Type B pancreatic cell (in vitro differentiated cells): ENCODE results near the gene GKAP1. TPM values are rescaled to one million over a fixed set of nuclear protein-coding genes. Genes with fewer than 3 reads are reported as not detected.
"Not testable (repeated sequence)": the region's sequence is repeated elsewhere in the genome, so short reads cannot be mapped to it uniquely, and the experiment has no call there.

ENCODE experiments used
- DNase-seq: peaks from one replicate; pipeline ENCODE4 v3.0.0; 2021; ENCODE audit warnings: mixed read lengths; ENCODE audit not compliant: unreplicated experiment; ENCODE audit errors: extremely low spot score
- H3K27ac Mint-ChIP-seq: 2 replicates; pipeline ENCODE4 v1.8.0; 2021; ENCODE audit warnings: mild to moderate bottlenecking, mixed read lengths
- H3K27me3 Mint-ChIP-seq: 2 replicates; pipeline ENCODE4 v1.8.0; 2021; ENCODE audit warnings: mixed read lengths
- H3K36me3 Mint-ChIP-seq: 2 replicates; pipeline ENCODE4 v1.8.0; 2021; ENCODE audit warnings: mixed read lengths
- H3K4me1 Mint-ChIP-seq: one replicate; pipeline ENCODE4 v1.8.0; 2021; ENCODE audit warnings: mixed read lengths; ENCODE audit not compliant: unreplicated experiment
- H3K4me3 Mint-ChIP-seq: 2 replicates; pipeline ENCODE4 v1.8.0; 2021; ENCODE audit warnings: mild to moderate bottlenecking, mixed read lengths
- H3K9me3 Mint-ChIP-seq: 2 replicates; pipeline ENCODE4 v1.8.0; 2021; ENCODE audit warnings: mixed read lengths
- CTCF ChIP-seq: fragments of 200-600 bp; sonication (generic); conservative IDR thresholded peaks from 2 replicates; pipeline ENCODE4 v1.5.0; 2021; ENCODE audit warnings: antibody characterized with exemption, mild to moderate bottlenecking
- long read RNA-seq: library from polyadenylated mRNA; unstranded; transcript quantifications from one replicate; pipeline ENCODE4 v2.0.0, GENCODE V29; 2020
- total RNA-seq: library from RNA; stranded (reverse); gene quantifications from 2 replicates; pipeline ENCODE4 v1.2.1, GENCODE V29; 2021; ENCODE audit warnings: low replicate concordance

The GKAP1 gene
- total RNA-seq = 4.3 and 8.4 TPM in 2 replicates
- long read RNA-seq = 0 reads

GRCh38 chr9:83817356-83818278 lies at the start of gene GKAP1:
Gene GKAP1 (minus strand): TSS chr9:83817769. CDS start chr9:83806517, 11,252 bp downstream.
- peak; percentile 17 for TF ChIP-seq CTCF
- H3K9me3 Mint-ChIP-seq, H3K36me3 Mint-ChIP-seq, H3K4me1 Mint-ChIP-seq: not testable (repeated sequence)
- peak within 1 kb of the TSS; percentile 88 for H3K4me3 Mint-ChIP-seq
- H3K27ac Mint-ChIP-seq = peak within 1 kb of the TSS; percentile 77
- peak; percentile 78 for DNase-seq
- H3K27me3 Mint-ChIP-seq = peaks cover 12% of the 10 kb centered on the region

DNA sequence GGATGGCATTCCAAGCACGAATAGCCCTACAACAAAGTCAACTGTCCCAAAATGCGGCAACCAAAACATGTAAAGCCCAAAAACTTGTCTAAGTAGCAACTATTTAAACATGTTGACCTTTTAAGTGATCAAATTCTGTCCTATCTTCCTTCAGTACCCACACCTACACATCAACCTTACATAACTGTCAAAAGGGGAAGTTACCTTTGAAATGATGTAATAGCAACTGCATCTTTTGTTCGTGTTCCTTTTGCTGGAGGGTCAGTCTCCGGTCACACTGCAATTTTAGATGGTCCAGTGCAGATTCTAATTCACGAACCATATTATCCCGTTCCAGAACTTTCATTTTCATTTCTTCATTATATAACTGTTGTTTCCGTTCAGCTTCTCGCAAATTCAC lies 32.3 kb upstream of the GKAP1 start:
- not testable (repeated sequence) for H3K4me1 Mint-ChIP-seq, H3K4me3 Mint-ChIP-seq, H3K27me3 Mint-ChIP-seq, DNase-seq, H3K27ac Mint-ChIP-seq, H3K9me3 Mint-ChIP-seq
- peaks cover 13% of the 10 kb centered on the region for H3K36me3 Mint-ChIP-seq

DNA sequence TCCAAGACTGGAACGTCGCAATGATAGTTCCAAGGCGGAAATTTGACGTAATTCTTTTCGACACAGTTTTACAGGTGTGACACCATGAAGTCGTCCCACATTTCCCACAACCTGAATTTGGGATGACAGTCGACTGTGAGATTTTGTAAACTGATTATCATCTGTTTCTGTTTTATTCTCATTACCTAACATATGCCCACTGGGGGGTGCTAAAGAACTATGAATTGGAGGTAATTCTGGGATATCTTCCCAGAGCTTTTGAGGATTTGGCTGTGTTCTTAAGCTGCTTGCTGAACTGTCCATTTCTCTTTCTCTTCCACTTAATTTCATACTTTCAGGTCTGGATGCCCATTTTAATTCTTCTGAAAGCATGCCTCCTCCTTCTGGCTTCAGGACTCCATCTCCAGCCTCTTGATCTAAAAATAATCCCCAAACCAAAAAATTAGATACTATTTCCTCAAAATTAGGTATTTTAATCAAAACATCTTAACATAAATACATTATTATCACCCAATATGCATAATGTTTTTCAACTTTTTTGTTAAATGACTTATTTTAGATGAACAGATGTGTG lies 19.6 kb upstream of the GKAP1 start:
- not testable (repeated sequence) for H3K4me1 Mint-ChIP-seq, DNase-seq

GRCh38 chr9:83830426-83831071 lies 13.0 kb upstream of the GKAP1 start:
- H3K9me3 Mint-ChIP-seq, H3K4me3 Mint-ChIP-seq, H3K27ac Mint-ChIP-seq, H3K36me3 Mint-ChIP-seq, DNase-seq, H3K4me1 Mint-ChIP-seq, H3K27me3 Mint-ChIP-seq: not testable (repeated sequence)
- peak; percentile 50 for TF ChIP-seq CTCF

More for the DNA sequence above, 19.6 kb upstream of the GKAP1 start:
- not testable (repeated sequence) for H3K36me3 Mint-ChIP-seq, H3K27me3 Mint-ChIP-seq, H3K9me3 Mint-ChIP-seq, H3K27ac Mint-ChIP-seq, H3K4me3 Mint-ChIP-seq
- peak; percentile 54 for TF ChIP-seq CTCF

DNA sequence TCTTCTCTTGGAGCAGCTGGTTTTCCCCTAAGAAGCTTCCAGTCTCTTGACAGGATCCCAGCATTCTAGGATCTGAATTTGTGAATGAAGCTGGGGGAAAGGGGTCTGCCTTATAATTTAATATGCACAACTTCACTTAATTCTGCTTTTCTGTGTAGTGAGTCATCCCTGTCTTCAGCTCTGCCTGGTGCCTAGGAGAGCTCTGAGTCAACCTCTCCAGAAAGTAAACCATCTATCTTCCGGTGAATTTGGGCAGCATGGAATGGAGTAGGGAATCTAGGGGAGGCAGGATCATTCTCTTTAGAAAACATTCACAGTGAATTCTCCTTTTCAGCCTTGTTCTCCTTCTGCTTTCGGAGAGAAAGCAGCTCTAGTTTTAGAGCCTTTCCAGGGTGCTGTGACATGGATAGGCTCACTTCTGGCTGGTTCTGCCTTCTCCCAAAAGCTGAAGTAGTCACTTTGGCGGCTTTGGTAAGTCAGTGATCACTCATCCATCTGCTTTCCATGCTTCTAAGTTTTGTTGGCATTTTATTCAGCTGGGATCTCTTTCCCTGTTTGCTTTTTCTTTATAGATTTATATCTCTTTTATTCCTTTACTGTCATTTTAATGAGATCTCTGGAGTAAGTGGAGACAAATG lies 7.5 kb upstream of the GKAP1 start:
- not testable (repeated sequence) for H3K27ac Mint-ChIP-seq, H3K27me3 Mint-ChIP-seq, DNase-seq, H3K36me3 Mint-ChIP-seq, H3K4me3 Mint-ChIP-seq, H3K4me1 Mint-ChIP-seq, H3K9me3 Mint-ChIP-seq

- not testable (repeated sequence) for DNase-seq, H3K27me3 Mint-ChIP-seq, H3K9me3 Mint-ChIP-seq, H3K36me3 Mint-ChIP-seq, H3K4me1 Mint-ChIP-seq
- H3K4me3 Mint-ChIP-seq = peak overlapping the region; percentile 88
- H3K27ac Mint-ChIP-seq = peak overlapping the region; percentile 77
Observed at GRCh38 chr9:83817011-83817355, 586 bp downstream of the GKAP1 start.

DNA sequence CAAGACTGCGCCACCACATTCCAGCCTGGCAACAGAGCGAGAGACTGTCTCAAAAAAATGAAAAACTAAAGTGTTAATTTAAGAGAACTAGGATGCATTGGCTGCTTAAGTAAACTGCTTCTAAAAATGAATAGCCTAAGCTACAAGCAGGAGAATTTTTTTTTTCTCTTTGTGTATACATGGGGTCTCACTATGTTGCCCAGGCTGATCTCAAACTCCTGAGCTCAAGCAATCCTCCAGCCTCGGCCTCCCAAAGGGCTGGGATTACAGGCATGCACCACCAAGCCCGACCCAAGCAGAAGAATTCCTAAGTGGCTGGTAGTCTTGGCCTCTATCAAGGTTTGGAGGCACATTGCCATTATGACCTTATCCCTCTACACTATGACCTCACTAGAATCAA lies 2.4 kb downstream of the GKAP1 start:
- DNase-seq, H3K4me1 Mint-ChIP-seq, H3K36me3 Mint-ChIP-seq, H3K27me3 Mint-ChIP-seq, H3K27ac Mint-ChIP-seq, H3K9me3 Mint-ChIP-seq: not testable (repeated sequence)
- peak overlapping the region; percentile 61 for H3K4me3 Mint-ChIP-seq

GRCh38 chr9:83809213-83809612 lies 8.4 kb downstream of the GKAP1 start:
- not testable (repeated sequence) for H3K4me3 Mint-ChIP-seq, H3K36me3 Mint-ChIP-seq, H3K27ac Mint-ChIP-seq, H3K9me3 Mint-ChIP-seq, H3K4me1 Mint-ChIP-seq, DNase-seq, H3K27me3 Mint-ChIP-seq

GRCh38 chr9:83804454-83804853 lies 13.1 kb downstream of the GKAP1 start:
- not testable (repeated sequence) for H3K27ac Mint-ChIP-seq, DNase-seq, H3K9me3 Mint-ChIP-seq, H3K4me3 Mint-ChIP-seq, H3K4me1 Mint-ChIP-seq, H3K27me3 Mint-ChIP-seq, H3K36me3 Mint-ChIP-seq

DNA sequence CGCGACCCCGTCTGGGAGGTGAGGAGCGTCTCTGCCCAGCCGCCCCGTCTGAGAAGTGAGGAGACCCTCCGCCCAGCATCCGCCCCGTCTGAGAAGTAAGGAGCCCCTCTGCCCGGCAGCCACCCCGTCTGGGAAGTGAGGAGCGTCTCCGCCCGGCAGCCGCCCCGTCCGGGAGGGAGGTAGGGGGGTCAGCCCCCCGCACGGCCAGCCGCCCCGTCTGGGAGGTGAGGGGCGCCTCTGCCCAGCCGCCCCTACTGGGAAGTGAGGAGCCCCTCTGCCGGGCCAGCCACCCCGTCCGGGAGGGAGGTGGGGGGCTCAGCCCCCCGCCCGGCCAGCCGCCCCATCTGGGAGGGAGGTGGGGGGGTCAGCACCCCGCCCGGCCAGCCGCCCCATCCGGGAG lies 13.6 kb downstream of the GKAP1 start:
- not testable (repeated sequence) for H3K4me1 Mint-ChIP-seq, H3K9me3 Mint-ChIP-seq, H3K27me3 Mint-ChIP-seq, H3K36me3 Mint-ChIP-seq, H3K27ac Mint-ChIP-seq, DNase-seq, H3K4me3 Mint-ChIP-seq
